Natural killer cell treated with Interleukin-12 subunit alpha and Interleukin-12 subunit beta and Interleukin-15 and Interleukin-18, amount 100 ng/mL, for 72 hours (primary cell): Measurements from ENCODE around the gene SFRP2. TPM values are rescaled to one million over a fixed set of nuclear protein-coding genes. Genes with fewer than 3 reads are reported as not detected.

ENCODE experiments used
- ATAC-seq, 2 donors: fragments of 150-1000 bp; cut with Tn5 transposase in 1 of 2; sonication (Bioruptor Pico), chemical (Tn5 transposase) in 1 of 2; 2 replicates each; pipeline ENCODE4 v1.10.0; 2021
- DNase-seq: peaks from one replicate; pipeline ENCODE4 v3.0.0; 2022; ENCODE audit warnings: low spot score
- H3K27ac Mint-ChIP-seq, 2 donors: 1 replicate in 1 of 2; 2 replicates in 1 of 2; pipeline ENCODE4 v1.8.0; 2022; ENCODE audit warnings: mixed read lengths in 2 of 2, mild to moderate bottlenecking in 1 of 2, moderate library complexity in 1 of 2
- H3K27me3 Mint-ChIP-seq, 2 donors: 1 replicate in 1 of 2; 2 replicates in 1 of 2; pipeline ENCODE4 v1.8.0; 2022; ENCODE audit warnings: mixed read lengths in 2 of 2
- H3K36me3 Mint-ChIP-seq: one replicate; pipeline ENCODE4 v1.8.0; 2022; ENCODE audit warnings: mixed read lengths
- H3K4me1 Mint-ChIP-seq, 2 donors: 1 replicate in 1 of 2; 2 replicates in 1 of 2; pipeline ENCODE4 v1.8.0; 2022; ENCODE audit warnings: low read depth in 2 of 2, mixed read lengths in 2 of 2, mild to moderate bottlenecking in 1 of 2
- H3K4me3 Mint-ChIP-seq: one replicate; pipeline ENCODE4 v1.8.0; 2022; ENCODE audit warnings: mixed read lengths
- H3K9me3 Mint-ChIP-seq: 2 replicates; pipeline ENCODE4 v1.8.0; 2022; ENCODE audit warnings: mixed read lengths
- total RNA-seq, 2 donors: library from RNA; stranded (reverse); gene quantifications; one replicate each; pipeline ENCODE4 v1.2.3, GENCODE V29; 2022

SFRP2 gene, protein sequence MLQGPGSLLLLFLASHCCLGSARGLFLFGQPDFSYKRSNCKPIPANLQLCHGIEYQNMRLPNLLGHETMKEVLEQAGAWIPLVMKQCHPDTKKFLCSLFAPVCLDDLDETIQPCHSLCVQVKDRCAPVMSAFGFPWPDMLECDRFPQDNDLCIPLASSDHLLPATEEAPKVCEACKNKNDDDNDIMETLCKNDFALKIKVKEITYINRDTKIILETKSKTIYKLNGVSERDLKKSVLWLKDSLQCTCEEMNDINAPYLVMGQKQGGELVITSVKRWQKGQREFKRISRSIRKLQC
- total RNA-seq = not detected

DNA sequence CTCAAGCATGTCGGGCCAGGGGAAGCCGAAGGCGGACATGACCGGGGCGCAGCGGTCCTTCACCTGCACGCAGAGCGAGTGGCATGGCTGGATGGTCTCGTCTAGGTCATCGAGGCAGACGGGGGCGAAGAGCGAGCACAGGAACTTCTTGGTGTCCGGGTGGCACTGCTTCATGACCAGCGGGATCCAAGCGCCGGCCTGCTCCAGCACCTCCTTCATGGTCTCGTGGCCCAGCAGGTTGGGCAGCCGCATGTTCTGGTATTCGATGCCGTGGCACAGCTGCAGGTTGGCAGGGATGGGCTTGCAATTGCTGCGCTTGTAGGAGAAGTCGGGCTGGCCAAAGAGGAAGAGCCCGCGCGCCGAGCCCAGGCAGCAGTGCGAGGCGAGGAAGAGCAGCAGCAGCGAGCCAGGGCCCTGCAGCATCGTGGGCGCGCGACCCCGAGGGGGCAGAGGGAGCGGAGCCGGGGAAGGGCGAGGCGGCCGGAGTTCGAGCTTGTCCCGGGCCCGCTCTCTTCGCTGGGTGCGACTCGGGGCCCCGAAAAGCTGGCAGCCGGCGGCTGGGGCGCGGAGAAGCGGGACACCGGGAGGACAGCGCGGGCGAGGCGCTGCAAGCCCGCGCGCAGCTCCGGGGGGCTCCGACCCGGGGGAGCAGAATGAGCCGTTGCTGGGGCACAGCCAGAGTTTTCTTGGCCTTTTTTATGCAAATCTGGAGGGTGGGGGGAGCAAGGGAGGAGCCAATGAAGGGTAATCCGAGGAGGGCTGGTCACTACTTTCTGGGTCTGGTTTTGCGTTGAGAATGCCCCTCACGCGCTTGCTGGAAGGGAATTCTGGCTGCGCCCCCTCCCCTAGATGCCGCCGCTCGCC lies at the start of gene SFRP2:
SFRP2 (minus strand) TSS at position 671 of the 864 bp plus-strand sequence; CDS start at position 423, 248 bp downstream.
- H3K36me3 Mint-ChIP-seq = no peaks in the 10 kb centered on the region
- H3K4me3 Mint-ChIP-seq = no peak within 1 kb of the TSS
- peak in 1 of 2 donors; percentile 11 for ATAC-seq
- H3K9me3 Mint-ChIP-seq = no peaks in the 10 kb centered on the region
- peaks cover 42 to 76% of the 10 kb centered on the region in 2 donors for H3K27me3 Mint-ChIP-seq
- no peak within 1 kb of the TSS for H3K27ac Mint-ChIP-seq
- DNase-seq = no peak
- H3K4me1 Mint-ChIP-seq = peaks cover 7 to 9% of the 10 kb centered on the region in 2 donors

DNA sequence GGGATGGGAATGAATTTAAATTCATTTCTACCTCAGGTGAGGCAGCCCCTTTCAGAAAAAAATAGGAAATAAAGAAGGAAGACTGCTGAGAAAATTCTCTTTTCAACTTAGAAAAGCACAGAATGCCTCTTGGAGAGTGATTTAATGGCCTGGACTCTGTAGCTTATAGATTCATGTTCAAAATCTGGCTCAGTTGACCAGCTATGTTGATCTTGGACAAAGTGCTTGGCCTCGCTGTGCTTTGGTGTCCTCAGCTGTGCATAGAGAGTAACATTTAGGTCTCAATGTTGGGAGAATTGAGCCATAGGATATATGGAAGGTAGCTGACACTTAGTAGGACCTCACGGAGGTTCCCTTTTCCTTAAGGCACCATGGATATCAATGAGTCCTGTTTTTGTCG lies 49.7 kb upstream of the SFRP2 start:
- ATAC-seq (no peak), DNase-seq (no peak)
- Mint-ChIP-seq H3K4me3 (no peak overlapping the region), H3K9me3 (no peaks in the 10 kb centered on the region), H3K27ac (no peak overlapping the region), H3K27me3 (peaks cover 0 to 3% of the 10 kb centered on the region in 2 donors), H3K4me1 (no peaks in the 10 kb centered on the region), H3K36me3 (no peaks in the 10 kb centered on the region)

DNA sequence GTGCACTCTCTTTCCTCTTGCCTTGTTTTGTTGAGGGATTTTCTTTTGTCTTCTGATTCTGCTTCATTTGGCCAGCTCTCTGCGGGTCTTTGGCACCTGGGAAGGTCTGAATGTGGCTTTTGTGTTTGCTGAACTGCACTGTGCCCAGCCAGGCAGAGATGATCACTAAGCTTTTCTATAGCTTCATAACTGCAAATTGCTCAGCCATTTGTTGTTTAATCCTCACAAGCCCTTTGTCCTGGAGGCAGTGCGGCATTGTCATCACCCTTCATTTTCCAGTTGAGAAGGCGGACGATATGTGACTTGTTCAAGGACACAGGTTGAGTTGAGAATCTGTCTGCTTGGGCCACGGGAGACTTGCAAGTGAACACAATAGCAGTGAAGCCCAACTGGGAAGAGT lies 46.0 kb upstream of the SFRP2 start:
- Mint-ChIP-seq H3K36me3 (no peaks in the 10 kb centered on the region), H3K4me1 (no peaks in the 10 kb centered on the region), H3K27ac (no peak overlapping the region), H3K4me3 (no peak overlapping the region), H3K27me3 (peaks cover 12% of the 10 kb centered on the region in 2 donors), H3K9me3 (no peaks in the 10 kb centered on the region)
- ATAC-seq = no peak
- no peak for DNase-seq

DNA sequence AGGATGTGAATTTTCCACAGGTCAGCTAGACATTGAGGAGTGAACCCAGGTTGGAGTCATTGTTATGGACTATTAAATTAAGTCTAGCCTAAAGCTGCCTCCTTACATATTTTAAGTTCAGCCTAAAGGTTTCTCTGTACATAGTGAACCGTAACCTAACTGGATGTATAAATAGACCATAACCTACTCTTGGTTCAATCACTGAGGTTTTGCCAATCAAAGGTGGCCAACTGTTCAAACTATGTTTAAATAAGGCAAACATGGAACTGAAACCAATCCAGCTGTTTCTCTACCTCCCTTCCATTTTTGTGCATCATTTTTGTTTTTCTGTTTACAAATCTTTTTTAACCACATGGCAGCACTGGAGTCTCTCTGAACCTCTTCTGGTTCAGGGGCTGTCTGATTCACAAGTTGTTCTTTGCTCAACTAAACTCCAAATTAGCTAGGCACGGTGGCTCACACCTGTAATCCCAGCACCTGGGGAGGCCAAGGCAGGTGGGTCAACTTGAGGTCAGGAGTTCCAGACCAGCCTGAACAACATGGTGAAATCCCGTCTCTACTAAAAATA lies 43.9 kb upstream of the SFRP2 start:
- DNase-seq (no peak), ATAC-seq (no peak)
- Mint-ChIP-seq H3K27me3 (peaks cover 19 to 23% of the 10 kb centered on the region in 2 donors), H3K4me1 (no peaks in the 10 kb centered on the region), H3K27ac (no peak overlapping the region), H3K36me3 (no peaks in the 10 kb centered on the region), H3K4me3 (no peak overlapping the region), H3K9me3 (no peaks in the 10 kb centered on the region)

DNA sequence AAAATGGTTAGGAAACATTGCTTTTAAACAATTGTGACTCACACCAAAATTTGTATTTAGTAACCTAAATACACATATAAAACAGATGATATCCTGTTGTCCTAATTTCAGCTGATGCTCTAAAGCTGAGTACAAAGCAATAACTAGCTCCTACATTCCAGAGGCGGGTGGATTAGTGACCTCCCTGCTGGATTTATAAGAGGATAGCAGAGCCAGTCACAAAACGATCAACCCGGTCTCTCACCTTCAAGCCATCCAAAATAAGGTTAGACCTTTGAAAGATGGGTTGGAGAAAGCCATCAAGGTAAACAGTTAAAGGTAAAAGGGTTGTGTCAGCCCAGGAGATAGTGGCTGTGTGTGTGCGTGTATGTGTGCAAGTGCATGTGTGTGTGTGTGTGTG lies 43.2 kb upstream of the SFRP2 start:
- Mint-ChIP-seq H3K27ac (no peak overlapping the region), H3K27me3 (peaks cover 20 to 23% of the 10 kb centered on the region in 2 donors), H3K36me3 (no peaks in the 10 kb centered on the region), H3K9me3 (no peaks in the 10 kb centered on the region), H3K4me3 (no peak overlapping the region), H3K4me1 (no peaks in the 10 kb centered on the region)
- no peak for DNase-seq
- no peak for ATAC-seq

DNA sequence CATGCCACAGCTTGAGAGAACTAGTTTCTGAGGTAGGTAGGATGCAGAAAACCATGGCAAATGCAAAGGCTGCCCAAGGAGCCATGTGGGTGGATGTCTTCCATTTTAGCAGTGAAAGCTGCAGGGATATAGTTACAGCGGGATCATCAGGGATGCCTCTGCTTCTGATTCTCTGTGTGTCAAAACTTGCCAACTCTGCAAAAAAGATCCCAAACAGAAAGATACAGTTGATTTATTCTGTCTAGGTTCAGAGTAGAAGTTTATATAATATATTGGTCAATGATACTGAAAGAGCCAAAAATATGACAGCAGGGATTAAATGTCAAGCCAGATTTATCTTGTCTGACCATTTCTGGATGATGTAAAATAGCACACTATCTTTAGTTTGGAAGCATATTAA lies 42.4 kb upstream of the SFRP2 start:
- no peaks in the 10 kb centered on the region for H3K4me1 Mint-ChIP-seq
- H3K27me3 Mint-ChIP-seq = peaks cover 23 to 25% of the 10 kb centered on the region in 2 donors
- H3K27ac Mint-ChIP-seq = no peak overlapping the region
- no peaks in the 10 kb centered on the region for H3K36me3 Mint-ChIP-seq
- ATAC-seq = no peak
- no peak overlapping the region for H3K4me3 Mint-ChIP-seq
- DNase-seq = no peak
- H3K9me3 Mint-ChIP-seq = no peaks in the 10 kb centered on the region

DNA sequence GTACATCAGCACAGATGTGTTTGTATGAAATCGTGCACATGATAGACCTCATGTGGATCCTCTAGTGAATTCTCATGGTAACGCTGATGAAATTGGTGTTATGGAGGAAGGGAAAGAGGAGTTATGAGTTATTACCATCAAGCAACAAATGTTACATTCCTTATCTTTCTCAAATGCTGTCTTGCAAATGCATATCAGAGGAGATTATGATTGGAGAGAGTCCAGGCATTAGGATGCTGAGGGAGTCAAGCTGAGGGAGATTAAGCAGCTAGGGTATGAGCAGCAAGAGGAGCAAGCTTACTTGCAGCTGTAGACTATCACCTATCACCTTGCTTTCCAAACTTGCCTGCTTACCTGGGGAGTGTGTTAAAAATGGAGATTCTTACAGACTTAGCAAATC lies 36.8 kb upstream of the SFRP2 start:
- Mint-ChIP-seq H3K4me1 (no peaks in the 10 kb centered on the region), H3K4me3 (no peak overlapping the region), H3K9me3 (no peaks in the 10 kb centered on the region), H3K36me3 (no peaks in the 10 kb centered on the region), H3K27me3 (peaks cover 27 to 30% of the 10 kb centered on the region in 2 donors), H3K27ac (no peak overlapping the region)
- no peak for ATAC-seq
- DNase-seq = no peak

DNA sequence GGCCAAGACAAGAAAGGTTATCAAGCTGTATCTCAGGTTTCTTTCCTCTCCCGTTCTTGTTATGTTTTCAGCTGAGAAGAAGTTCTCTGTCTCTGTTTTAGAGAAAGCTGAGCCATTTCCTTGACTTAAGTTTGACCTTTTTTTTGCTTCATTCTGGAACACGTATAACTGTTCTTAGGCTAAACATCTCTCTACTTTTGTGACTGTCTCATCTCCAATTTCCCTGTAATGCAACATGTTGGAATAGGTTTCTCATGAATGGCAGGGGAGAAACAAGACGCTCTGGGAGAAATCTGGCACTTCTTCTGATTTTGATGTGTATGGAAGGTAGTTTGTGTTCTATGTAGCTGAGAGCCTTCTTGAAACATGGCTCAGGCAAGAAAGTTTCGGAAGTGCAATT lies 36.2 kb upstream of the SFRP2 start:
- Mint-ChIP-seq H3K9me3 (no peaks in the 10 kb centered on the region), H3K27me3 (peaks cover 23 to 30% of the 10 kb centered on the region in 2 donors), H3K27ac (no peak overlapping the region), H3K36me3 (no peaks in the 10 kb centered on the region), H3K4me3 (no peak overlapping the region), H3K4me1 (no peaks in the 10 kb centered on the region)
- ATAC-seq = no peak
- DNase-seq = no peak

DNA sequence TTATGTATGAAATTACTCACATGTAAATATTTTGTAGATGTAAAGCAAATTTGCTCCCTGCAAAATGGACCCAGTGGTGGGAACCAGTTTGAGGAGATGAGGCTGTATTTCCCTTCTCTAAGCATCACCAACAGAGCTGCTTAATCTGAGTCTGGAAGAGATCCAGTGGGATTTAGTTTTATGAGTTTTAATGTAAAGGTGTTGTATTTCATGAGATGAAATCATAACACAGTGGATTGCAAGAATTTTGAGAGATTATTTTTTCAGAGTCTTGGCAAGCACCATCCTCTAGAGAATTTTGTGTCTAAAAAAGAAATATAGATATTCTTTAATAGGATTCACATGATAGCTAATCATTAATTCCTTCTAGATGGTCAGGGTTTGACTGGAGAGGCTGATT lies 35.6 kb upstream of the SFRP2 start:
- ATAC-seq (no peak), DNase-seq (no peak)
- no peaks in the 10 kb centered on the region for H3K9me3 Mint-ChIP-seq
- H3K27ac Mint-ChIP-seq = no peak overlapping the region
- peaks cover 24 to 28% of the 10 kb centered on the region in 2 donors for H3K27me3 Mint-ChIP-seq
- no peaks in the 10 kb centered on the region for H3K36me3 Mint-ChIP-seq
- H3K4me3 Mint-ChIP-seq = no peak overlapping the region
- H3K4me1 Mint-ChIP-seq = no peaks in the 10 kb centered on the region

DNA sequence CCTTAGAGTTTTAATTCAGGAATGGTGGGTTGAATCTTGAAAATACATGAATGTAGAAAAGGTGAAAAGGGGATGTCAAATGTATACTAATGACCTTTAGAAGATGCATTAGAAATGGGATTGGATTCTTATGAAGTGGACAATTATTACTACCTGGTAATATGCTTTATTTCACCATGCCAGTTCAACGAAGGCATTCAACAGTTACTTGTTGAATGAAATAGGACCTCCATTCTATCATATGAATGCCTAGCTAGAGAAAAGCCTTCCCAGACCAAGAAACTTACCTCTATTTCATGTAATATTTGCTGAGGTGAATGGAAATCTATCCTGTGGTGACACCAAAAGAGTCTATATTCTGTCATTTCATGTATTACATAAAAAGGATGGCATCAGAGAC lies 34.6 kb upstream of the SFRP2 start:
- H3K27ac Mint-ChIP-seq = no peak overlapping the region
- ATAC-seq = no peak
- H3K4me1 Mint-ChIP-seq = no peaks in the 10 kb centered on the region
- peaks cover 23 to 24% of the 10 kb centered on the region in 2 donors for H3K27me3 Mint-ChIP-seq
- no peaks in the 10 kb centered on the region for H3K36me3 Mint-ChIP-seq
- DNase-seq = no peak
- no peaks in the 10 kb centered on the region for H3K9me3 Mint-ChIP-seq
- no peak overlapping the region for H3K4me3 Mint-ChIP-seq

DNA sequence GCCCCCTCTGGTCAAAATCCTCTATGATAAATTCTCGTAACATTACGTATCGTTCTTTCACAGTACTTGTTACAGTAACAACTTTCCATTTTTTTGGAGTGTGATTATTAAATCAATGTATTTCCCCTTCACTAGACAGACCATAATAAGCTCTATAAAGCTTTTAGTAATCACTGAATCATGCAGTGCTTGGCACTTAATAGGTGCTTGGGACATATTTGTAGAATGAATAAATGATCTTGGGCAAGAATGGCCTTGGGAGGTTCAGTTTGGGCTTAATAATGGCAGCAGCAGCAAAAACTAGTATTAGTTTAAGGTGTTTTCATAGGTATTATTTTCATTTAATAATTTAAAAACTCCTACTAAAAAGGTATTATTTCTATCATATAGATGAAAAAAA lies 33.4 kb upstream of the SFRP2 start:
- Mint-ChIP-seq H3K27ac (no peak overlapping the region), H3K9me3 (no peaks in the 10 kb centered on the region), H3K36me3 (peaks cover 4% of the 10 kb centered on the region), H3K27me3 (peaks cover 28 to 34% of the 10 kb centered on the region in 2 donors), H3K4me1 (no peaks in the 10 kb centered on the region), H3K4me3 (no peak overlapping the region)
- DNase-seq (no peak), ATAC-seq (no peak)

DNA sequence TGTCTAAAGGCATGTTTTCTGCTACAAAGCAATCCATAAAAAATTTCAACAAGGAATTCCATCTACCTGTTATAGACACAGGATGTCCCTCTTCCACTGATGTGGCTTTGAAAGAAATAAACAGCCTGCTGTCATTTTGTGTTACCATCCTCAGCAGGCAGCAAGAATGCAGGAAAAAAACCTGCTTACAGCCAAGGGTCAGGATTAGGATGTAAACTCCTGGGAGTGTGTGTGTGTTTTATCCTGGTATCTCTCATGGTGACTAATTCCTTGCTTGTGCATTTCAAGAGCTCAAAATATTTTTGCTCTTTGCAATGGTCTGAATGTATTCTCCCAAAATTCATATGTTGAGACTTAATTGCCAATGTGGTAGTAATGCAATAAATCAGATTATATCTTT lies 28.6 kb upstream of the SFRP2 start:
- Mint-ChIP-seq H3K27me3 (peaks cover 25 to 39% of the 10 kb centered on the region in 2 donors), H3K4me3 (no peak overlapping the region), H3K9me3 (no peaks in the 10 kb centered on the region), H3K4me1 (no peaks in the 10 kb centered on the region), H3K27ac (no peak overlapping the region), H3K36me3 (peaks cover 4% of the 10 kb centered on the region)
- DNase-seq (no peak), ATAC-seq (no peak)

DNA sequence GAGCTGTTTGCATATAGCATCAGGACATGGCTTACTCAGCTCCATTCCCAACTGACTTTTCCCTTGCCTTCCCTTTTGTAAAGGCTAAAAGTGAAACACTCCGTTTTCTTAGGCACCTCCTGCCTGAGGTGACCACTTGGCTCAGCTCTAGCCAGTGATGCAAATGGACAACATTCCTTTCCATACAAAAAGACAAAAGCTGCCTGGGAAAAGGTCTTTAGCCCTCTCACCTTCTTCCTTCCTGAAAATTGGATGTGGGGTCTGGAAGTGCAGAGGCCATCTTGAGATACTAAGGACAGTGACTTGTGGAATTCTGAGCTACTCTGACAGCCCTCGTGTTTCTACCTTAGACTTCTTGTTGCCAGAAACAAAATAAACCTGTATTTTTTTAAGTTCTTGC lies 27.7 kb upstream of the SFRP2 start:
- Mint-ChIP-seq H3K27ac (no peak overlapping the region), H3K4me1 (no peaks in the 10 kb centered on the region), H3K27me3 (peaks cover 22 to 39% of the 10 kb centered on the region in 2 donors), H3K9me3 (no peaks in the 10 kb centered on the region), H3K36me3 (peaks cover 4% of the 10 kb centered on the region), H3K4me3 (no peak overlapping the region)
- DNase-seq (no peak), ATAC-seq (no peak)

DNA sequence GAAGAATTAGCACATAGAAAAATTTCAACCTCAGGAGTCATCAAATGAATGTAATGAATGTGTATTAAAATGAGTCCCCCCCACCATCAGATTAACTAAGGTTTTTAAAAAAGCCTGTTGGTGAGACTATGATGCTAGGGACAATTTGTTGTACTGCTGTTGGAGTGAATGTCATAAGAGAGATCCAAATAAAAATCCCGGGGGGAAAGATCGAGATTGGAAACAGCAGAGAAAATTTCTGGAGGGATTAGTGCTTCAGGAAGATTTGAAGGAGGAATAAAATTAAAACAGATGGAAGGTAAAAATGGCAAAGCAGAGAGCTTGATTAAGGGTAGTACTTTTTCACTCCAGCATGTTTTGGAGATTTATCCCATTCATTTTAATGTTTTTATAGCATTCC lies 25.9 kb upstream of the SFRP2 start:
- H3K4me3 Mint-ChIP-seq = no peak overlapping the region
- H3K27ac Mint-ChIP-seq = no peak overlapping the region
- H3K4me1 Mint-ChIP-seq = peaks cover 4 to 5% of the 10 kb centered on the region in 2 donors
- DNase-seq (no peak), ATAC-seq (no peak)
- H3K9me3 Mint-ChIP-seq = no peaks in the 10 kb centered on the region
- peaks cover 4% of the 10 kb centered on the region for H3K36me3 Mint-ChIP-seq
- H3K27me3 Mint-ChIP-seq = peaks cover 21 to 29% of the 10 kb centered on the region in 2 donors
